Heart left ventricle (tissue), 13 donors: ENCODE data around the gene IPO8.
"Not testable (repeated sequence)": the region's sequence is repeated elsewhere in the genome, so short reads cannot be mapped to it uniquely, and the experiment has no call there.

ENCODE experiments used
- POLR2A ChIP-seq, 2 donors: fragments of 450-650 bp; IDR thresholded peaks; one replicate each; pipeline ENCODE4 v1.6.1; 2017; ENCODE audit warnings: antibody characterized with exemption in 2 of 2, mild to moderate bottlenecking in 2 of 2, moderate library complexity in 2 of 2
- TF ChIP-seq, protein P1 (sequence below), 12 donors: fragments of 200-600 bp; sonication (generic) in 4 of 12; IDR thresholded peaks; one replicate each; pipeline versions ENCODE4 v1.5.0 to v1.8.0; 2018 to 2022; ENCODE audit warnings: antibody characterized with exemption in 12 of 12, mild to moderate bottlenecking in 5 of 12
- donor health status: ischemic (EF 13 %, LVEDD 7.1; RV severe dilation, severe dysfunction).
- donor health status: DM: no; HTN: yes; CAD: no.
- donor health status: DM: no; HTN: no; CAD: no.
- donor health status: ischemic (EF 25% LVEDD 6.9; RV normal size, moderate dysfunction).
- donor health status: ischemic (EF 25% LVEDD 5.7; RV mildly dilated, moderate dysfunction).
- donor health status: ischemic (EF 35%, LVEDD 5.7; RV mildly dilated, moderate dysfunction).
- donor health status: nonischemic (EF 11% LVEDD 7.7; RV severe dilation, severe dysfunction).
- donor health status: DM: yes; HTN: yes; CAD: no.
- donor health status: PGD.
- donor health status: ischemic (EF 29% LVEDD 5.4; RV normal size, mild dysfunction).
- donor health status: nonischemic (EF 23%, LVEDD 6.1; RV moderate dilation, normal function).

DNA sequence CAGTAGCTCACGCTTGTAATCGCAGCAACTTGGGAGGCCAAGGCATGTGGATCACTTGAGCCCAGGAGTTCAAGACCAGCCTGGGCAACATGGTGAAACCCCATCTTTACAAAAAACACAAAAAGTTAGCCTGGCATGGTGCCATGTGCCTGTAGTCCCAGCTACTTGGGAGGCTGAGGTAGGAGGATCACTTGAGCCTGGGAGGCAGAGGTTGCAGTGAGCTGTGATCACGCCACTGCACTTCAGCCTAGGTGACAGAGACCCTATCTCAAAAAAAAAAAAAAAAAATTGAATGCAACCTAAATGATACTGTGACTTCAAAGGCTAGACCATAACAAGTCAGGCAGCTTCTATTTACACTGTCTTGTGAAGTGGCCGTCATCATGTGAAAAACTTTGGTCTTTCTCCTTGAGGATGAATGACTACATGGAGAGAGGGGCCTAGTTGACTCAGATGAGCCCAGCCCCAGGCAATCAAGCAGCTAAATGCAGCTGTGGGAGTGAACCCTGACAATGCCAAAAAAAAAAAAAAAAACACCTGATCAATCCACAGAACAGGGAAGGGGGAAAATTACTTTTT lies 73.9 kb downstream of the IPO8 start:
- TF ChIP-seq, protein P1, sequence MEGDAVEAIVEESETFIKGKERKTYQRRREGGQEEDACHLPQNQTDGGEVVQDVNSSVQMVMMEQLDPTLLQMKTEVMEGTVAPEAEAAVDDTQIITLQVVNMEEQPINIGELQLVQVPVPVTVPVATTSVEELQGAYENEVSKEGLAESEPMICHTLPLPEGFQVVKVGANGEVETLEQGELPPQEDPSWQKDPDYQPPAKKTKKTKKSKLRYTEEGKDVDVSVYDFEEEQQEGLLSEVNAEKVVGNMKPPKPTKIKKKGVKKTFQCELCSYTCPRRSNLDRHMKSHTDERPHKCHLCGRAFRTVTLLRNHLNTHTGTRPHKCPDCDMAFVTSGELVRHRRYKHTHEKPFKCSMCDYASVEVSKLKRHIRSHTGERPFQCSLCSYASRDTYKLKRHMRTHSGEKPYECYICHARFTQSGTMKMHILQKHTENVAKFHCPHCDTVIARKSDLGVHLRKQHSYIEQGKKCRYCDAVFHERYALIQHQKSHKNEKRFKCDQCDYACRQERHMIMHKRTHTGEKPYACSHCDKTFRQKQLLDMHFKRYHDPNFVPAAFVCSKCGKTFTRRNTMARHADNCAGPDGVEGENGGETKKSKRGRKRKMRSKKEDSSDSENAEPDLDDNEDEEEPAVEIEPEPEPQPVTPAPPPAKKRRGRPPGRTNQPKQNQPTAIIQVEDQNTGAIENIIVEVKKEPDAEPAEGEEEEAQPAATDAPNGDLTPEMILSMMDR (IDR thresholded peaks at IDR 0.05): not testable (repeated sequence)
- not testable (repeated sequence) for TF ChIP-seq POLR2A (IDR thresholded peaks at IDR 0.05)
